Esophagus muscularis mucosa (tissue), 4 donors: ENCODE measurements around the gene SIVA1. TPM values are rescaled to one million over a fixed set of nuclear protein-coding genes. Genes with fewer than 3 reads are reported as not detected.
"Not testable (repeated sequence)": the region's sequence is repeated elsewhere in the genome, so short reads cannot be mapped to it uniquely, and the experiment has no call there.

ENCODE experiments used
- DNase-seq: peaks from one replicate; pipeline ENCODE4 v3.0.0-alpha.2; 2017; ENCODE audit errors: extremely low spot score
- H3K27ac ChIP-seq, 4 donors: fragments of 200-600 bp; sonication (generic); replicated peaks in 1 of 4; 1 replicate in 3 of 4; 2 replicates in 1 of 4; pipeline ENCODE4 v1.5.1; 2016 to 2019; ENCODE audit warnings: mild to moderate bottlenecking in 1 of 4
- H3K27me3 ChIP-seq, 4 donors: fragments of 200-600 bp; sonication (generic); one replicate each; pipeline versions ENCODE4 v1.5.1 to v1.6.0; 2016 to 2019
- H3K36me3 ChIP-seq, 4 donors: fragments of 200-600 bp; sonication (generic); one replicate each; pipeline ENCODE4 v1.5.1; 2016 to 2019
- H3K4me1 ChIP-seq, 4 donors: fragments of 200-600 bp; sonication (generic); one replicate each; pipeline ENCODE4 v1.5.1; 2016 to 2019
- H3K4me3 ChIP-seq, 4 donors: fragments of 200-600 bp; sonication (generic); 1 replicate in 2 of 4; 2 replicates in 2 of 4; pipeline ENCODE4 v1.5.1; 2016 to 2019; ENCODE audit warnings: mild to moderate bottlenecking in 4 of 4, moderate library complexity in 1 of 4
- H3K9me3 ChIP-seq, 4 donors: fragments of 200-600 bp; sonication (generic); 1 replicate in 3 of 4; 2 replicates in 1 of 4; pipeline ENCODE4 v1.5.1; 2016 to 2019
- CTCF ChIP-seq, 3 experiments: fragments of 200-600 bp in 2 of 3; fragments of 450-650 bp in 1 of 3; sonication (generic) in 2 of 3; IDR thresholded peaks; one replicate each; pipeline ENCODE4 v1.5.1; 2017 to 2019; ENCODE audit warnings: antibody characterized with exemption in 3 of 3, mild to moderate bottlenecking in 2 of 3, moderate library complexity in 1 of 3
- EP300 ChIP-seq: sonication (generic); formaldehyde crosslinking; IDR thresholded peaks from one replicate; pipeline ENCODE4 v1.6.1; 2017; ENCODE audit warnings: antibody characterized with exemption
- POLR2A ChIP-seq: fragments of 450-650 bp; IDR thresholded peaks from one replicate; pipeline ENCODE4 v1.6.1; 2017; ENCODE audit warnings: antibody characterized with exemption, moderate library complexity, mild to moderate bottlenecking, low read depth
- POLR2AphosphoS5 ChIP-seq, 2 donors: sonication (generic); formaldehyde crosslinking; IDR thresholded peaks; one replicate each; pipeline ENCODE4 v1.6.1; 2017; ENCODE audit warnings: antibody characterized with exemption in 2 of 2
- WGBS: methylation state at CpG from one replicate; pipeline ENCODE4 v1.1.5; 2018; 5-methylcytosine and 5-hydroxymethylcytosine counted together
- intact Hi-C: fragments of 100-400 bp; cut with DNase I; formaldehyde crosslinking; loops from one replicate; pipeline ENCODE4 v1.15.1; 2023
- total RNA-seq, 4 donors: library from RNA; depleted of rRNA; stranded (reverse); fragments of >200 nt; gene quantifications; one replicate each; pipeline versions ENCODE4 v1.1.0 to v1.2.1, GENCODE V29; 2016

Gene SIVA1
- total RNA-seq, 4 donors from 2014 or later, result 207 to 324 (median 290) TPM

GRCh38 chr14:104746934-104747481, 5.9 kb upstream of the SIVA1 start:
- intact Hi-C loops, result no loop called here
- Histone ChIP-seq H3K4me3 (no peak overlapping the region), H3K9me3 (no peaks in the 10 kb centered on the region), H3K27ac (peak overlapping the region; percentile 48 to 70 (median 51)), H3K27me3 (no peaks in the 10 kb centered on the region), H3K4me1 (peaks cover 3 to 50% (median 38%) of the 10 kb centered on the region in 4 donors), H3K36me3 (peaks cover 0 to 42% (median 12%) of the 10 kb centered on the region in 4 donors)
- no peak for DNase-seq
- WGBS, result 58% methylated on average over 7 of the region's 7 CpGs
- TF ChIP-seq POLR2A (no peak), EP300 (no peak), CTCF (IDR thresholded peaks at IDR 0.05) (no peak), POLR2AphosphoS5 (IDR thresholded peaks at IDR 0.05) (peak in 1 of 2 donors; percentile 40)

DNA sequence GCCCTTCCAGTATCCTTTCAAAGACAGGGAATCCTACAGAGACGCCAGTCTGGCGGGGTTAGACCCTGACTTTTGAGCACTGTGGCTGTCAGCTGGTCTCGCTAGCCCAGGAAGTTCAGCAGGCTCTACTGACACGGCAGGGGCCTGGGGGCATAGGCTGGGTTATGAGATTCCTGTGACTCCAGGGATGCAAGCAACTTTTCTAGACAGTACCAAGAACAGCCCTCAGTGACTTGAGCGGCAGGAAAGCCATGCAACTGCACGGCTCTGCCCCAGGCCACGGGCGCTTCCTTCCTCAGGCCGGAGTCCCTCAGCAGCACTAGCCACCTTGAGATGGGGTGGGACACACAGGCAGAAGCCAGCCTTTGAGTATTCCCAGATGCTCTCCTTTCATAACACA, 5.1 kb upstream of the SIVA1 start:
- Histone ChIP-seq H3K4me1 (peaks cover 6 to 54% (median 41%) of the 10 kb centered on the region in 4 donors), H3K27ac (peak overlapping the region; percentile 48 to 70 (median 51)), H3K9me3 (no peaks in the 10 kb centered on the region), H3K4me3 (no peak overlapping the region), H3K36me3 (peaks cover 0 to 34% (median 10%) of the 10 kb centered on the region in 4 donors), H3K27me3 (no peaks in the 10 kb centered on the region)
- TF ChIP-seq CTCF (IDR thresholded peaks at IDR 0.05), result no peak
- no peak for TF ChIP-seq POLR2AphosphoS5 (IDR thresholded peaks at IDR 0.05)
- TF ChIP-seq POLR2A, result no peak
- no peak for TF ChIP-seq EP300
- 77% methylated on average over 9 of the region's 9 CpGs for WGBS
- intact Hi-C loops, result no loop called here
- DNase-seq, result no peak

GRCh38 chr14:104749111-104749649, 3.8 kb upstream of the SIVA1 start:
- Histone ChIP-seq H3K27ac (no peak overlapping the region), H3K27me3 (no peaks in the 10 kb centered on the region), H3K4me1 (peaks cover 13 to 61% (median 50%) of the 10 kb centered on the region in 4 donors), H3K9me3 (no peaks in the 10 kb centered on the region), H3K36me3 (peaks cover 0 to 21% (median 4%) of the 10 kb centered on the region in 4 donors), H3K4me3 (no peak overlapping the region)
- WGBS, result 40% methylated on average over 11 of the region's 11 CpGs
- intact Hi-C loops, result no loop called here
- no peak for TF ChIP-seq EP300
- no peak for TF ChIP-seq POLR2AphosphoS5 (IDR thresholded peaks at IDR 0.05)
- TF ChIP-seq POLR2A, result no peak
- TF ChIP-seq CTCF (IDR thresholded peaks at IDR 0.05), result no peak
- DNase-seq, result no peak

- peaks cover 23 to 71% (median 60%) of the 10 kb centered on the region in 4 donors for H3K4me1 ChIP-seq
- no peak overlapping the region for H3K4me3 ChIP-seq
- no peak overlapping the region for H3K27ac ChIP-seq
- H3K9me3 ChIP-seq, result no peaks in the 10 kb centered on the region
- H3K36me3 ChIP-seq, result peaks cover 0 to 12% (median under 1%) of the 10 kb centered on the region in 4 donors
- intact Hi-C loops, result no loop called here
- DNase-seq, result no peak
- H3K27me3 ChIP-seq, result no peaks in the 10 kb centered on the region
- WGBS, result 78% methylated on average over 11 of the region's 12 CpGs
- TF ChIP-seq CTCF (IDR thresholded peaks at IDR 0.05) (no peak), POLR2AphosphoS5 (IDR thresholded peaks at IDR 0.05) (no peak), EP300 (no peak), POLR2A (no peak)
Measured at GRCh38 chr14:104750056-104750752, 2.7 kb upstream of the SIVA1 start.

DNA sequence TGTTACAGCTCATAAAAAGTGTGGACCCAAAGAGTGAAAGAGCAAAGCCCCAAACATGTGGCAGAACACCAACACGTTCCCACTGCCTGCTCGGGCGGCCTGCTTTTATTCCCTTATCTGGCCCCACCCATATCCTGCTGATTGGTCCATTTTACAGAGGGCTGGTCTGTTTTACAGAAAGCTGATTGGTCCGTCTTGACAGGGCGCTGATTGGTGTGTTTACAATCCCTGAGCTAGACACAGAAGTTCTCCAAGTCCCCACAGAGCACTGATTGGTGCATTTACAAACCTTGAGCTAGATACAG, 2.2 kb upstream of the SIVA1 start:
- WGBS, result 100% methylated on average over 3 of the region's 5 CpGs
- H3K9me3 ChIP-seq, H3K27ac ChIP-seq, intact Hi-C loops, H3K27me3 ChIP-seq, H3K4me3 ChIP-seq, DNase-seq: not testable (repeated sequence)
- Histone ChIP-seq H3K4me1 (peaks cover 23 to 74% (median 65%) of the 10 kb centered on the region in 4 donors), H3K36me3 (peaks cover 2 to 14% (median 4%) of the 10 kb centered on the region in 4 donors)
